ENCODE measurements around the gene RNF145.

The RNF145 gene

DNA sequence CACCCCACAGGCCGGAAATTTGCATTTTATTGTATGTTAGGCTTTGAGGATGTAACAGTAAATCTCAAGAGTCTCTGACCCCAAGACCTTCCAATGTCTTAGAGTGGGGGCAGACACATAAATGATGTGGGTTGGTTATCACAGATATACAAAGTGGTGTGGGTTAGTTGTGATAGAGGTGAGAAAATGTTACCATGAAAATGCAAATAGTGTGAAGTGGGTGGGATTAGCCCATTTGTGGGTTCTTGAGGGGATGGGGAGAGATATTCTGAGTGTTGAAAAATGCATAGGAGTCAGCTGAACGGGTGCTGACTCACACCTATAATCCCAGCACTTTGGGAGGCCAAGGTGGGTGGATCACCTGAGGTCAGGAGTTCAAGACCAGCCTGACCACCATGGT, 7.9 kb upstream of the RNF145 start:
- DNase-seq = no peak

DNA sequence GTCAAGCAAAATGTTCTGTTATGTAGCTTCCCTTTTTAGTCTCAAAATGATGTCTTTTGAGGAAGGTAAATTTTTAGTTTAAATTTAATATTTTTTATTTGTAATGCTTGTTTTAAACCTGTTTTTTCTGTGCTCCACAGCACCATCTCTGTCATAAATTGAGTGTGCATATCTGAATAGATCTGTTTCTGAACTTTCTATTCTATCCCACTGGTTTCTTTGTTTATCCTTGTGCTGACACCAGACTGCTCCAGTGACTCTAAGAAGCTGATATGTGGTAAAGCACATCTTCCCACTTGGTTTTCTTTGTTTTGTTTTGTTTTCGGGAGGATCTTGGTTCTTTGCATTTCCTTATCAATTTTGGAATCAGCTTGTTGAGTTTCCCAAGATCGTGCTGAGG, 7.1 kb upstream of the RNF145 start:
- DNase-seq = no peak

DNA sequence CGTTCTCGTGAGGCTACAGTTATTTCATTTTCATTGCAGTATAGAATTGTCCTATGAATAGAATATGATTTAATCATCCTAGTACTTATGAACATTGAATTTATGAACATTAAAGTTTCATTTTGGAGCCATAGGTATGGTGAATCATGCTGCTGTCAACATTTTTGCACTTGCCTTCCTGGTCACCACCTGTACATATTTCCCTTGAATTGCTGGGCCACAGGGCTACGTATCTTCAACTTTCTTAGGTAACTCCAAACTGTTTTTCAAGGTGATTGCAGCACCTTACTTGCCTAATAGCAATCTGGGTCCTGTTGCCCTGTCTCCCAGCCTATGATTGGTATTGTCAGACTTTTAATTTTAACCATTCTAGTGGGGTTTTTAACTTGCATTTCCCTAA, 6.5 kb upstream of the RNF145 start:
- no peak for DNase-seq

DNA sequence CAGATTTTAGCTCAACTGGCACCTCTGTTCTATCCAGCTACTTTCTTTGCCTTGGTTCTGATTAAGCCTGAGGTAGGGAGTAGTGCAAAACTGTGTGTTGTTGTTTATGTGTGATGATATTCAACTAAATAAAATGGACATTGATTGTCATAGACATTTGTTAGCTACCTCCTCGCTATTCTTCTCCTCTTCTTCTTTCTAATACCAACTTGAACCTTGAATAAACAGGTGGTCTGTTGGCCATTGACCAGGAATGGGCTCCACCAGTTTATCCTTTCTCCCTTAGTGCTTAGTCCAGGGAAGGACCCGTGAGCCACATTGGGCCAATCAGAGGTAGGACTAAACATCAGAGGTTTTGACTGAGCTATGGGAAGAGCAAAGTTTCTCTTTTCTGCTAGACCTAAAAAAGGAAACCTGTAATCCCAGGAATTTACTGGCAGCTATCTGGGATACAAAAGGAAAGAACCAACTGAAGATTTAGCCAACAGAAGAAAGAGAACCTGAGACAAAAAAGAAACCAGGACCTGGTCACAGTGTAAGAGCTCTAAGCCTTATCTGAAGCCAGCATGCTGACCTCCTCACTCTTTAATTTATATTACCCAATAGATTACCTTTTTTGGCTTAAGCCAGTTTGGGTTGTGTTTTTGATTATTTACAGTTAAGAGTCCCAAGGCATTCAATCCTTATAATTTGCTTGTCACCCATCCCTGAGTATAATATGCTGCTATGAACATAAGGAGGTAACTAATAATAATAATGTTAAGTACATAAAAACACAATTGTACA, 5.3 kb upstream of the RNF145 start:
- DNase-seq = no peak

DNA sequence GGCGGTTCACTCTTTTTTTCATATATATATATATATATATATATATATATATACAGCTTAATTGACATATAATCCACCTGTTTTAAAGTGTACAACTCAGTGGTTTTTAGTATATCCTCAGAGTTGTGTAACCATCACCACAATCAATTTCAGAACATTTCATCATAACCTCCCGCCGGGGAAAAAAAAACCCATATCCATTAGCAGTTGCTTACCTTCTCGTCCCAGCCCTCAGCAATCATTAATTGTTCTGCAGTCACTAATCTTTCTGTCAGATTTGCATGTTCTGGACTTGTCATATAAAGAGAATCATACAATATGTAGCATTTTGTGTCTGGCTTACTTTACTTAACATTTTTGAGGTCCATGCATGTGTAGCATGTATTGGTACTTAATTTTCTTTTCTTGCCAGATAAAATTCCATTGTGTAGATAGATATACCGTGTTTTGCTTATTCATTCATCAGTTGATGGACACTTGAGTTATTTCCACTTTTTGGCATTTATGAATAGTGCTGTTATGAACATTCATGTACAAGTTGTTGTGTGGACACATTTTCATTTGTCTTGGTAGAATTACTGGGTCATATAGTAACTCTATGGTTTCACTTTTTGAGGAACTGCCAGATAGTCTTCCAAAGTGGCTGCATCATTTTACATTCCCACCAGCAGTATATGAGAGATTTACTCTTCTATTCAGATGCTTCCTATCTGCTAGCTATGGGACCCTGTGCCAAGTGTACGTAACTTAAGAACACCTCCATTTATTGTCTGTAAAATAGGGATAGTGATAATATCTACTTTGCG, 3.5 kb upstream of the RNF145 start:
- DNase-seq = no peak

DNA sequence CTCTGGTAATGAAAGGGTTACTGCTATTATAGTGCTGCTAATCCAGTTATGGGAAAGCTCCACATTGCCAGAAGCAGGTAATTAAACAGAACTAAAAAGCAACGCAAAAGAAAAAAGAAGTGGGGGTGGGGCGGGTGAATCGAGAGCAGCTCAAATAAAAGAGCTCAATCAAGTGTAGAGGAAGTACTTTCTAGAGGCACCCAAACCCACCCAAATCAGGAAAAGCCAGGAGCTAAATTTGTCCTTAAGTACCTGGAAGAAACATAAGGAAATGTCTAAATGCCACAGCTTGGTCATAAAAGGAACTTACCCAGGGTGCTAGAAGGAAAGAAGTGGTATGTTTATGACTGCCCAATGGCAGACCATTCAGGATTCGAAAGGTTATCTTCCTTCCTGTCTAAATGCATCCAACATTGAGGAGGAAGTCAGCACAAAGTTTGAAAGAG, 2.4 kb upstream of the RNF145 start:
- DNase-seq = no peak

DNA sequence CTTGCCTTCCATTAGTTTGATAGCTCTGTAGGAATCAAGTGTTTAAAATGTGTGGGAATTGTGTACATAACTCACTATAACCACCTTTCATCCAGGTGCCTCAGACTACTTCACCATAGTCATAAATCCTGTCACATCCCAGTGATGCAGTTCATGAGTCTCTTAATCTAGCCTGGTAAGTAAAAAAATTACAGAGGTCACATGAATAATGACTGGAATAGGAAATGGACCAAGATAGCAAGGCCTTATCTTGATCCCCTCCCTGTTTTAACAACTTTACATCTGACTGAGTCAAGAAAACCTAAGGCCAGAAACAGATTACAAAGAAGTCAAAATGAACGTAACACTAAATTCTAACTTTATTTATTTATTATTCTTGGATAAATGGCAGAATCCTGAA, 1.5 kb upstream of the RNF145 start:
- DNase-seq = no peak

DNA sequence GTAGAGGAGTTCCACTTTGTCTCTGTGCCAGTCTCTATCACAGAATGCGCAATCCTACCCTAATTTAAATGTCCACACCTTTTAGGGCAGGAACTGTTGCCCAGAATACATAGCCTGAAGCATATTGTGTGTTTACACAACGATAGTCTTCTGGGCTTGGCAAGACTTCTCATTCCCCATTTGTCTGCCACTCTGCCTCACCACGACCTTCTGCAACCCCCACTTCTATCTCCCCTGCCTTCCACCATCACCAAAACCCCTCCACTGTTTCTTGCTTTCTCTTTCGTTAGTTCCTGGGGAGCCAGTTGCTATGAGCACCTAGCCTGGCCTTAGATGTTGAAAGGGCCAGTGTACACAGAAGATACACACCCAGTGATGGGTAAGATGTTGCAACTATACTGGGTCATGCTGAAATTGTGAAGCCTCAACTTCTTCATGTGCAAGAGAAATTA, 883 bp upstream of the RNF145 start:
- DNase-seq = no peak

DNA sequence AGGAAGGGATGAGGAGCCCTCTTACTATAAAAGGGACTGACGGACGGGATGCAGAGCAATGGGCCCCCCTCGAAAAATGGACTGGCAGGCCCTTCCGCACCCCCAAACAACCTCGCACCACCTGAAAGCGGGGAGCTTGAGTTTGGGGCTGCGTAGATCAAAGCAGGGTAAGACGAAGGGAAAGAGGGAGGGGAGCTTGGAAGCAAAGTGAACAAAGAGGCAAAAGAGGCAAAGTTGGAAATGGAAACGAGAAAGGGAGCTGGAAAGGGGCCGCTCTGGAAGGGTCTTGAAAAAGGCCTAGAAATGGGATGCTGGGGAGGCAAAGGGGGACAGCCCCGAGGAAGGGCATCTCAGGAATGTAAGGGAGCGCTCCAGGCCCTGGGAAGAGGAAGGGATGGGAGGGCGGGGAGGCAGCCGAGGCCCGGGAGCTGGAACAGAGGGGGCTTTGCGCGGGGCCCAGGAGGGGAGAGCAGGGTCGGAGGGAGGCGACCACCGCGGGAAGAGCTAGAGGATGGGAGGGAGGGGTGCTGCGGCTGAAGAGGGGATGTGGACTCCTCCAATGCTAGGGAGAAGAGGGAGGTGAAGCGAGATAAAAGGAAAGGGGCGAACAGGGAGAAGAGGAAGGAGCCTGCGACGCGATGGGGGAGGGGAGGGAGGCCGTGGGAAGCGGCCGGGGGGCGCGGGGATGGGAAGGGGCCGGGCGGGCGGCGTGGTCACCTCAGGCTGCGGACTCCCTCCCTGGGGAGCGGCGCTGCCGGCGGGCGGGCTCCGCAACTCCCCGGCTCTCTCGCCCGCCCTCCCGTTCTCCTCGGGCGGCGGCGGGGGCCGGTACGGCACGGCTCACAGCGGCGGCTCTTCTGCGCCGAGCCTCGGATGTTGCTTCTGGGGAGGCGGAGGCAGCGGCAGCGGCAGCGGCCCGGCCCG, 577 bp downstream of the RNF145 start:
- peak; percentile 37 for DNase-seq

DNA sequence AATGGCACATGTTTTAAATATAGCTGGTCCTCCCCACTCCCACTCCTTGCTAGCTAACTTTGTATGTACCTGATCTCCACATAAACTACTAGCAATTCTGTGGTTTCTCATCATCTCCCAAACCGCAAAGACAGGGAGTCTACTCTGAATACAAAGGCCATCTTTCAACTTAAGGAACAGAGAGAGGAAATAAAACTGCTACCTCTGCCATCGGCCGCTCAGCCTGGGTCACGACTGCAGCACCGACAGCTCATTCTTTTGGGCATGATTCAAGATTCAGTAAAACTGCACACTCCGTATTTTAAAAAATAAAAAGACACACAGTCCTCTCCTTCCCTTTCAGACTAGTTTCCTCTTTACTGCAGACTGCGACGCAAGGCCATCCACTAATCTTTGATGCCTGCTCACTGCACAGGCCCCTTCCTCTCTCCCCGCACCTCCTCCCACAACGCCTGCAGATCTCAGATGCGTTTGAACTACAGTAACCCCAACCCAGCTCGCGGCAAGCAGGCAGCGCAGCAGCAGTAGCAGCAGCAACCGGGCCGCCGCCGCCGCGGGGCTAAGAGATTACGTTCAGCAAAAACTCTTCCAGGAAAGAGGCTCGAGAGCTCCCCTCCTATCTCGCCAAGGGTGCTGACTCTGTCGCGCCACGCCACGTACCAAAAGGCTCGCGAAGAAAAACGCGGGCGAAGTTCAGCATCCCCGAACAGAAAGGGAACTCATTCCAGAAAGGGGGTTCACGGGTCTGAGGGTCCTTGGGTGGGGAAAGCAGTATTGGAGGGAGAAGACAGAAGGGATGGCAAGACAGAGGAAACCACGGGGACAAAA, 1.5 kb downstream of the RNF145 start:
- peak; percentile 55 for DNase-seq

DNA sequence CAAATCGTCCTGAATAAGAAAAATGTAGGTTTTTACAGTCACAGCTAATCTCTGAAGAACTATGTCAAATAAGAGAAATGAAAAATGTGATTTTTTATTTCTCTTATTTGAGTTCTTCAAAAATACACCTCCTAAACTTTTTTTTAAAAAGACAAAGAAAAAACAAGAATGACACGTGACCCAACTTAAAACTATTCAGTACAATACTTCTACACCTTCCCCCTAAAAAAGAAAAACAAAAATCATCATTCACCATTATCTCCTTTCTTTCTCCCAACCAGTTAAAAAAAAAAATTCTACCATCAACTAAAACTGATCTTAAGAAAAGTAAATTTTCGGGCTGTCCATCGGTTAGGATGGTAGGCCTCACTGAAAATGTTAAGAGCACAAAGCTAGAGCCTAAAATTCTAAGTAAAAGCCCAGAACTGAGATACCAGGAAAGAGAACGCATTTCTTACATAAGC, 2.1 kb downstream of the RNF145 start:
- DNase-seq = no peak

DNA sequence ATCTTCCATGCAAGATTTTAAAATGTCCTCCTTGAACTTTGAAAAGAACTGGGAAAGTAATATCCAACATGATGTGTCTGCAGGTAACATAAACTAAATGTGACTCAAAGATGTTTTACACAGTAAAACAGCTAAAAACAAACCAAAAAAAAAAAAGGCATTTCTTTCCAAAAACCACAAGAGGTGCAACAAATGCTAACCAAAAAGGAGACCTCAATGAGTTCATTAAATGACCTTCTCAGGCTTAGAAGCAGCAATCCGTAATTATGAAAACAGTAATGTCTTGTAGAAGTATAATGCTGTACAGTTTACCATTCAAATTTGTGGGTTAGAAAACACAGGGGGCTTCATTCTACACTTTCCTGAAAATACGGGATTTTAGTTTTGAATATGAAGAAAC, 2.5 kb downstream of the RNF145 start:
- no peak for DNase-seq

DNA sequence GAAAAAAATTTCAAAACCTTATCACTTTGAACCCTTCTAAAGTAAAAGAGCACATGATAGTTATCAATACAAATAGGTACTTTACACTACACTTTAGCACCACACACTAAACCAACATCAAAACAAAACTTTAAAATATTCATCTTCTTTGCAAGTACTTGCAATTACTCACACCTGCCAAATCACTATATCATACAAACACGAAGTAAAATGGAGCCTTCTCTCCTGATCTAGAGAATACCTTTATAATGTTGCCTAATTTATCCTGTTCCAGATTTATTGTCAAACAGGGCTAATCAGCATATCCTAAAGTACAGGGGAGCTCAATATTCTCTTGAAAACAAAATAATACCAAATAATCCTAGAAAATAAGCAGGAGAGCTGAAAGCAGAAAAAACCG, 3.0 kb downstream of the RNF145 start:
- no peak for DNase-seq

DNA sequence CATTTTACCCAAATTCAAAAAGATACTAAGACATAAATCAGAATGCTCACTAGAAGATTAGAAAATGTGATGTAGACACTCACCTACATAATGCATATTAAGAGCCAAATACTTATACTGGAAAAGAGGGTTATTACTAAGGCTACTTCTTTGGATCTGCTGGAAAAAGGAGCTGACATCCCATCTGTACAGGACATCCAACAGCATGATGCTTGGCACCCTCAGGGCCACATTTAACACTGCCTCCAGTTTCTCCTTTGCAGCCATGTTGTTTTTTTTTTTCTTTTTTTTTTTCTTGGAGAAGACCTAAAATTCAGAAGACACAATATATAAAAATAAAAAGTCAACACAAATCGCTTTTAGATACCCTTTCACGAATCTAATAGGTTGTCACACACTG, 6.0 kb downstream of the RNF145 start:
- DNase-seq = no peak

DNA sequence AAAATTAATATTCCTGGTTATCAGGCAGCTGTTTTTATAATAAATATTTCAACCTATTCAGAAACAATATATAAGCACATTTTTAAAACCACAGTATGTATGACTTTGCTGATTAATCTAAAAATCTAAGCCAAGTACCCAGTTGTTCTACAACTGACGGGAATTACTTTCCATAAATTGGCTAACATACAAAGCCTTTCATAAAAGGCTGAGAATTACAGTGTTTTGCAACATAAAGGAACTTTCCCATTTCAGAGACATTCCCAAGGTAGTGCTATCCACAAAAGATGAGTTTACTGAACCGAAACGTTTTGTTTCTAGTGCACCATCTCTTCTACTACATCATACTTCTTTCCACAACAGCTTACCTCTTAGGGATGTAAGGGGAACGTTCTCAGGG, 7.2 kb downstream of the RNF145 start:
- no peak for DNase-seq

DNA sequence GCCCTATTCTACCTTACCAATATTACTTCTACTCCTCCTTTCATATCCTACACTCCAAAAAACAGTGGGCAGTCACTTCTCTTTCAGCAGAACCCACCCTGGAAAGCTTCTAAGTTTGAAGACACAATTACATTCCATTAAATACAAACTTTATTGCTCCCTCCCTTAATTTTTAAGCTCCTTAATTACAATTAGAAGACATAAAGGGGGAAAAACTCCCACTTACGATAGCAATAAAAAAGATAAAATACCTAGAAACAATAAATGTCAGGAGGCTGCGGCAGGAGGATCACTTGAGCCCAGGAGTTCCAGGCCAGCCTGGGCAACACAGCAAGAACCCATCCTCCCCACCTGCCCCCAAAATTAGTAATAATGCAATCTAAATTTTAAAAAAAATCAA, 9.6 kb downstream of the RNF145 start:
- no peak for DNase-seq

DNA sequence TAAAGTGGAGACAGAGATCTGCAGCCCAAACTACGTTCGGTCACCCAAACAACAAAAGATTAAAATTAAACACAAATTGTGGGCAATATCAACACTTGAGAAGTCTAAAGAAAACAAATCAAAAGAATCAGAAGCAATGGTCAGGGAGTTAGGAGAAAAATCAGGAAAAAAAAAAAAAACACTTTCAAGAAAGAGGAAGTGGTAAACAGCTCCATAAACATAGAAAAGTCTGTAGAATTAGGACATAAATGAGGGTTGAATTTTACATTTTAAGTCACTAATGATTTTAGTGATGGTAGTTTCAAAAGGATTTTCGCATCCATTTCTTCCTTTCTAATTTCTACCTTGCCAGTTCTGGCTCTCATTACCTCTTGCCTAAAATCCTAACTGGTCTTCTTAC, 10.1 kb downstream of the RNF145 start:
- no peak for DNase-seq

DNA sequence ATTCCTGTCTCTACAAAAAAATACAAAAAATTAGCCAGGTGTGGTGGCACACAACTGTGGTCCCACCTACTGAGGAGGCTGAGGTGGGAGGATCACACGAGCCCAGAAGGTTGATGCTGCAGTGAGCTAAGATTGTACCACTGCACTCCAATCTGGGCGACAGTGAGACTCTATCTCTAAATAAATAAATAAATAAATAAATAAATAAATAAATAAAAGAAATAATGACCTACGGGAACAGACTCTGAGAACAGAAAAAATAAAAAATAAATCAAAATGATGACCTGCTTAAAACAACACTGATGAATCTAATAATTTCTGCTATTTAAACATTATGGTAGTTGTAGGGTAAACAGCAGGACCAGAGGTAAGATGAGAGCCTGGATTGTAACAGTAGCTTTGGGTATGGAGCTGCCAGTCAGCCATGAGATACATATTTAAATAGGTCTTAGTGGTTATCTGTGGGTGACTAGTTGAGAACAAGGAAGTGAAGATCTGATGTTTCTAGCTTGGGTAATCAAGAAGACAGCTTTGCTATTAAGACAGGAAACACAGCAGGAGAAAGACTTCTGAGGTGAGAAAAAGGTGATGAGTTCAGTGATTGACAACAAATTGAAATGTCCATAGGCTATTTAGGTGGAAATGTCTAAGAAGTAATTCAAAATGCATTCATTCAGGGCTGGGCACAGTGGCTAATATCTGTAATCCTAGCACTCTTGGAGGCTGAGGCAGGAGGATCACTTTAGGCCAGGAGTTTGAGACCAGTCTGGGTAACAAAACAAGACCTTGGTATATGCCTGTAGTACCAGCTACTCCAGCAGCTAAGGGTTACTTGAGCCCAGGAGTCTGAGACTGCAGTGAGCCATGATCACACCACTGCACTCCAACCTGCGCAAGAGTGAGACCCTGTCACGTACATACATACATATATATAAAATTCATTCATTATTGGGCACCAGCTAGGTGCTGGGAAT, 11.0 kb downstream of the RNF145 start:
- no peak for DNase-seq

DNA sequence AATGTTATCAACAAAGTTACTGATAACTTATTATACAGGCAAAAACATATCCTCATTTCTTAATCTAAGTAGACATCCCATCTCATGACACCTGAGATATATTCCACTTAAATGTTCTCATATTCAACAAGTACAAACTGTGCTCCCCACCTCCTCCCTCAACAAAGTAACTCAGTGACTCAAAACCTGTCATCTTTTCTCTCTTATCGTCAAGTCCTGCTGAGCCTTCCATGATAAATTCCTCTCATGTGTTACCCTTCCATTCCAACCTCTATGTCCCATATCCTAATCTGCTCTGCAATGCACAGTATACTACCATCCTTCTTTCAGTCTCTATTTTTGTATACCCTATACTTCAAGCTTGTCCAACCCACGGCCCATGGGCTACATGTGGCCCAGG, 13.6 kb downstream of the RNF145 start:
- no peak for DNase-seq

DNA sequence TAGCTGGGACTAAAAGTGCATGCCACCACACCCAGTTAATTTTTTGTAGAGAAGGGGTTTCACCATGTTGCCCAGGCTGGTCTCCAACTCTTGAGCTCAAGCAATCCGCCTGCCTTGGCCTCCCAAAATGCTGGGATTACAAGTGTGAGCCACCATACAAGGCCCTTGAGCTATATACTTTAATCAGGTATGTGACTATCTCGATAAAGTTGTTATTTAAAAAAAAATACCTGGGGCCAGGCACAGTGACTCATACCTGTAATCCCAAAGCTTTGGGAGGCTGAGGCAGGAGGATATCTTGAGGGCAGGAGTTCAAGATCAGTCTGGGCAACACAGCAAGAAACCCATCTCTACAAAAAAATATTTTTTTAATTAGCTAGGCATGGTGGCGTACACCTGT, 19.2 kb downstream of the RNF145 start:
- no peak for DNase-seq

DNA sequence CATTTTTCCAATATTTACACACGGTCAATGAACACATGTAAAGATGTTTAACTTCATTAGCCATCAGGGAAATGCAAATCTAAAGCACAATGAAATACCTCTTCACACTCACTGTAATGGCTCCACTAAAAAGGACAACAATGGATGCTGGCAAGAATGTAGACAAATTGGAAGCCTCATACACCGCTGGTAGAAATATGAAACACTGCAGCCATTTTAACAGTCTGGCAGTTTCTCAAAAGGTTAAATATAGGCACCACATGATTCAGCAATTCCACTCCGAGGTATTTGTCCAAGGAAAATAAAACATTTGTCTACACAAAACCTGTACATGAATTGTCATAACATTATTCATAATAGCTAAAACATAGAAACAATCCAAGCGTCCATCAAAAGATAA, 20.0 kb downstream of the RNF145 start:
- DNase-seq = no peak

Data from 8988T (cell line).